CD4-positive, alpha-beta T cell treated with Interleukin-15 for 4 hours (primary cell): ENCODE measurements around the gene XPO5.
"Not testable (repeated sequence)": the region's sequence is repeated elsewhere in the genome, so short reads cannot be mapped to it uniquely, and the experiment has no call there.

Experiments used
- DNase-seq: peaks from one replicate; pipeline ENCODE4 v3.0.0-alpha.2; 2020; ENCODE audit warnings: low spot score

XPO5 gene

DNA sequence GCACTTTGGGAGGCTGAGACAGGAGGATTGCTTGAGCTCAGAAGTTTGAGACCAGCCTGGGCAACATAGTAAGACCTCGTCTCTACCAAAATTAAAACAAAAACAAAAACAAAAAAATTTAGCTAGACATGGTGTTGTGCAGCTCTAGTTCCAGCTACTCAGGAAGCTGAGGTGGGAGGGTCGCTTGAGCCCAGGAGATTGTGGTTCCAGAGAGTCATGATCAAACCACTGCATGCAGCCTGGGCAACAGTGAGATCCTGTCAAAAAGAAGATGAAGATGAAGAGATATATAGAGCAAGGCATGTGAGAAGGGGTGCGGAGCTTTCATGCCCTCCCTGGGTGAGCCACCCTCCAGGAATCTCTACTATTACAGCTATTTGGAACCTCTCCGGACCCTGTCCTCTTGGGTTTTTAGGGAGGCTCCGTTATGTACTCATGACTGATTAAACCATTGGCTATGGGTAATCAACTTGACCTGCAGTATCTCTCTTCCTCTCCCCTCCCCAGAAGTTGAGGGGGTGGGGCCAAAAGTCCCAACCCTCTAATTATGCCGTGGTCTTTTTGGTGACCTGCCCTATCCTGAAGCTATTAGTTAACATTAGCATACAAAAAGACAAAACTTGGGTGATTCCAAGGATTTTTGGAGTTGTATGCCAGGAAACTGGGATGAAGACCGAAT, 9.2 kb upstream of the XPO5 start:
- peak; percentile 52 for DNase-seq

DNA sequence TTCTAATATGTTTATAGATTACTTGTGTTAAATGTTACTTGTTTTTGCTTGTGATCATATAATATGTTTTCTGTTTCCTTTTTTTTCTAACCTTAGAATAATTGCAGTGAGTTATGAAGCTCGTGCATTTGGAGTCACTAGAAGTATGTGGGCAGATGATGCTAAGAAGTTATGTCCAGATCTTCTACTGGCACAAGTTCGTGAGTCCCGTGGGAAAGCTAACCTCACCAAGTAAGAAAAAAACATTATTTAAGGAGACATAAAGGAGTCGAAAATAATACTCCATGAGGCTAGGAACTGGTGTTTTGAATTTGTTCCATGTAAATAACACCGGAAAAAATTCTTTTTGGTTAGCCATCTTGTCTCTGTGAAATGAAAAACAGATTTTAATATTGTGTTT, 7.1 kb upstream of the XPO5 start:
- DNase-seq = no peak

DNA sequence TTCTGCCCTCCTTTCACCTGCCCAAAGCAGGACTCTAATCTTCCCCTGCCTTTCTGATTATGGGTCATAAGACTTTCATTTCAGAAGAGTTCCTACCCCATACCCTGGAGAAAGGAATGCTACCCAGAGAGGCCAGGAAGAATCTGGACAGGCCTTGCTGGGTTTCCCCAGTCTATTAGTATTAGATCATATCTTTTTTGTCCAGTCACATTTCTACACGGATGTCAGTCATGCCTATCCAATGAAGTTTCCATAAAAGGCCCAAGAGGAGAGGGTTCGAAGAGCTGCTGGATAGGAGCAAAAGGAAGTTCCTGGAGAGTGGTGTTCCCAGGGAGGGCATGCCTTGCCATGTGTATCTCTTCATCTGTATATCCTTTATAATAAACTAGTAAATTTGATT, 3.3 kb upstream of the XPO5 start:
- no peak for DNase-seq

DNA sequence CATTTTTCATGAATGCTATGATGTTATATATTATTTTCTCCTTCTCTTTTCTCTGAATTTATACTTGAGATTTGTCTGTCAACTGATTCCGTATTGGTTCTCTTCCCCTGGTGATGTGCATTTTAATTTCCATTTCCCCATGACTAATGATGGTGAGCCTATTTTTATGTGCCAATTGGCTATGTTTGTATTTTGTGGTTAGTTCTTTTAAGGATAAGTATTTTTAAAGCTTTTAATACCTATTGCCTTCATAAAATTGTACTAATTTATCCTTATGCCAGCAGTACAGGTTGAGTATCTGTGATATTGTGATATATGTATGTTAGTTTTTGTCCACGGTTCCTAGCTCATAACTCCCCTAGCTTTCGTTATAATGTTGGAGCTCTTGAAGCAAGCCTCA, 2.9 kb upstream of the XPO5 start:
- no peak for DNase-seq

DNA sequence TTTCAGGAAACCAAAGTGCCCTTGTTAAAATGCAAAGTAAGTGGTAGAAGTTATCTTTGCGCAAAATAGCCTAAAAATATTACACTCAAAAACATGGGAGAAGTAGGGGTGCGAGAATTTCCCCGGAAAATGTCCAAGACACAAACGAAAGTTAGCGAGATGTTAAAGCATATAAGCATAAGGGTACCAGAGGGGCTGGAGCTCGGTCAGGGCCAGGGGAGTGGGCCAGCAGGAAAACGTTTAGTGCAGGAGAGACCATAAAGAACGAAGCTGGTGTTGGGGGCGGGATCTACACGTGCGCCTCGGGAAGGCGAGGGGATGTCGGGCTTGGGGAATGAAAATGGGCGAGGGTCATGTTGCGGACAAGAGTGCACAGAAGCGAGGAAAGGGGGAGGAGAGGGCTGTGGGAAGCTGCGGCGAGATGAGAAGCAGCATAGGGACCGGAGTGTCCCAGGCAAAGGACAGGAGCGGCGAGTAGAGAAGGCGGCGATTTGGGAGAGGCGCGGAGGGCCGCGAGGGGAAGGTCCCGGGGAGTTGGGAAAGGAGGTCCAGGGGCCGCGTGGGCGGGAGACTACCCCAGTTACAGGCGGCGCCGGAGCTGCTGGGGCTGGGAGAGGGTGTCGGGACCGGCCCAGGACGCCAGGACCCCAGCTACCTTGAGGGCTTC, 600 bp downstream of the XPO5 start:
- DNase-seq = no peak

DNA sequence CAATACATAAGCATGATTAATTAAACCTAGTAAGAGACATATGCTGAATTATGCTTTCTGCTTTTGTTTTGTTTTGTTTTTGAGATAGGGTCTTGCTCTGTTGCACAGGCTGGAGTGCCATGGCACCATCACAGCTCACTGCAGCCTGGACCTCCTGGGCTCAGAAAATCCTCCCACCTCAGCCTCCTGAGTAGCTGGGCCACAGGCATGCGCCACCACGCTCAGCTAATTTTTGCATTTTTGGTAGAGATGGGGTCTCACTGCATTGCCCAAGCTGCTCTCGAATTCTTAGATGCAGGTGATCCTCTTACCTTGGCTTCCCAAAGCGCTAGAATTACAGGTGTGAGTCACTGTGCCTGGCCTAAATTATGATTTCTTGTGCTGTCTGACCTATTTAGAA, 3.8 kb downstream of the XPO5 start:
- no peak for DNase-seq

DNA sequence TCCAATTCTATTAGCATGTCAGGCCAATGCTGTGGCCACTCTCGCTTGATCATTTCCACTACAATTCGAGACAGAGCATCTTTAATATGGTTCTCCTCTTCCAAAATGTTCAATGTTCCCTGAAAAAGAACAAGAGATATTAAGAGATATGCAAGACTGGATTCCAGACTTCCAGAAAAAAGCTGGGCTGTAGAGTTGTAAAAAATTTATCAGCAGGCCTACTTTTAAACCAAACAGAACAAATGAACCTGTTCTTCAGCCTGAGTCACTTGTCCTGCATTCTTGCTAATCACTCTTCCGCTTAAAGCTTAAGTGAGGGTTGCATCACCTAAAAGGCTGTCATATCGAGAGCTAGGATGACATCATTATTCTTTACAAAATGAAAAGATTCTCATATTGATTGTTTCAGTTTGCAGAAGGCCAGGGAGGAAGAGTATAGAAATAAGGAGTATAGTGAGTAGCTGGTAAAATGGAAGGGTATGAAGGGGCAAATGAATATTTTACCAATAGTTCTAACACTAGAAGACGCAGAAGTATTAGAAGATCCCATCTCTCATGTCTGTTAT, 4.9 kb downstream of the XPO5 start:
- no peak for DNase-seq

DNA sequence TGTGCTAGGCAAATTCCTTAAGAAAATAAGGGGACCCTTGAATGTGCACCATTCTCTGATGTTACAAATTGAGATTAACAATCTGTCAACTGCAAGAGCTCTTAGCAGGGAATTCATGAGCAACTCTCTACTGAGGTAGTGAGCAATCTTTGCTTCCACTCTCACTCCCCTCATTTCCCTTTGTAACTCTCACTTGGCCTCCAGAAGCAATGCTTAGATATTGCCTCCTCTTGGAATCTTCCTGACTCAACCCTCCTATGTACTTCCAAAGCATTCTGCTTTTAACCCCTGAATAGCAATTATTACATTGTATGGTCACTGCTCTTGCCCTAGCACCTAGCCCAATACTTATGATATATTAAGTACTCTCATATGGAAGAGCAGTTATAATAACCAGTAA, 16.5 kb downstream of the XPO5 start:
- no peak for DNase-seq

DNA sequence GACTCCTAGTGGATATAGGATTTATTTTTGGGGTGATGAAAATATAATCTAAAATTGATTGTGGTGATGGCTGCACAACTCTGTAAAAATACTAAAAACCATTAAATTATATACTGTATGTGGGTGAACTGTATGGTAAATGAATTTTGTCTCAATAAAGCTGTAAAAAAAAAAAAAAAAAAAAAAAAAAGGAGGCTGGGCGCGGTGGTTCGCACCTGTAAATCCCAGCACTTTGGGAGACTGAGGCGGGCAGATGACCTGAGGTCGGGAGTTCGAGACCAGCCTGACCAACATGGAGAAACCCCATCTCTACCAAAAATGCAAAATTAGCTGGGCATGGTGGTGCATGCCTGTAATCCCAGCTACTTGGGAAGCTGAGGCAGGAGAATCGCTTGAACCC, 18.2 kb downstream of the XPO5 start:
- not testable (repeated sequence) for DNase-seq

DNA sequence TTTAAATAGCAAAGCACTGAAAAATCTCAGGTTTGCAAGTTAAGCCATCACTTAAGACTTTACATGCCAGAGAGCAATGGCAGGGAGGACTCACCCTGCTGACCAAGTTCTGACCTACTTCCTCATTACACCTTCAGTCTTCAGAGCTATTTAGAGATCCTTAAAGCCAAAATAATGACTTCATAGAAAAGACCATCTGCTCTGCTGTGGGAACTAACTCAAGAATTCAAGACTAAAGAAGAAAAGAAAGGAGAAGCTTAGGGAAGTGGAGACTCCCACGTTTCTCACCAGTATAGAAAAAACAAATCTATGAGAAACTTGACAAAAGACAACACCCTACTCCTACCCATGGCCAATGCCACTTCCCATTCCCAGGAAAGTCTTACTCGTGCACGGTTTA, 28.6 kb downstream of the XPO5 start:
- no peak for DNase-seq

DNA sequence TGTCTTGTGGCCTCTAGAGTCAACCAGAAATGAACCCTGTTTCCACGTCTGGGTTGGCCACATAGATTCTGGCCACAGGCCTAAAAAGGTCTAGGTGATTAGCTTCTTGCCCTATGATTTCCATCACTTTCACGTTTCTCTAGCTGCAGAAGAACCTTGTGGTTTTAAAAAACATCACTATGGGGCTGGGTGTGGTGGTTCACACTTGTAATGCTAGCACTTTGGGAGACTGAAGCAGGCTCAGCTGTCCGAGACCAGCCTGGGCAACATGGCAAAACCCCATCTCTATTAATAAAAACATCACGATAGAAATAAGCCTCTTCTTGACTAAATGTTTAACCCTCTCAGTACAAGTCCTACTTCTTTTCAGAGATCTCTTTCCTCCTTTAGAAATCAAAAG, 31.4 kb downstream of the XPO5 start:
- DNase-seq = no peak

DNA sequence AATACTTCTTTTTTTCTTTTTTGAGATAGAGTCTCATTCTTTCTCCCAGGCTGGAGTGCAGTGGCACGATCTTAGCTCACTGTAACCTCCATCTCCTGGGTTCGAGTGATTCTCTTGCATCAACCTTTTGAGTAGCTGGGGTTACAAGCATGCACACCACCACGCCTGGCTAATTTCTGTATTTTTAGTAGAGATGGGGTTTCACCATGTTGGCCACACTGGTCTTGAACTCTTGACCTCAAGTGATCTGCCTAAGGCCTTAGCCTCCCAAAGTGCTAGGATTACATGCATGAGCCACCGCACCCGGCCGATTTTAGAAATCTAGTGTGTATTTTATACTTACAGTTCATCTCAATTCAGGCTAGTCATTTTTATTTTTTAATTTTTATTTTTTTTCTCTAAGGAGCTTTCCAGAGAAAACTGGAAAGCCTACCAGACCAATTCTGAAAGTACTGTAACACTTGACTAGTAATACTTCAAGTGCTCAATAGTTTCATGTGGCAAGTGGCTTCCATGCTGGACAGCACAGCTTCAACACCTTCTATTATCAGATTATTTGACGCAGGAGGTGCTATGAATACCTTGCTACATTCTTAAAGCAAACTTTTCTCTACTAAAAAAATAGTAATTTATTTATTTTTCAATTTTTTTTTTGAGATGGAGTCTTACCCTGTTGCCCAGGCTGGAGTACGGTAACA, 33.9 kb downstream of the XPO5 start:
- no peak for DNase-seq

DNA sequence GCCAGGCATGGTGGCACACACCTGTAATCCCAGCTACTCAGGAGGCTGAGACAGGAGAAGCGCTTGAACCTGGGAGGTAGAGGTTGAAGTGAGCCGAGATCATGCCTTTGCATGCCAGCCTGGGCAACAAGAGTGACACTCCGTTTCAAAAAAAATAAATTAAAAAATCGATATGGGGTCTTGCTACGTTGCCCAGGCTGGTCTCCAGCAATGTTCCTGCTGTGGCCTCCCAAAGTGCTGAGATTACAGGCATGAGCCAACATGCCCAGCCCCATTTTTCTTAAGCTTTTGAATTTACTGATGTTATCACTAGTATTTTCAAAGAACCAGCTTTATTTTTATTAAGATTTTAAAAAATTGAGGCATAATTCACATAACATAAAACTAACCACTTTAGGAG, 35.3 kb downstream of the XPO5 start:
- no peak for DNase-seq

DNA sequence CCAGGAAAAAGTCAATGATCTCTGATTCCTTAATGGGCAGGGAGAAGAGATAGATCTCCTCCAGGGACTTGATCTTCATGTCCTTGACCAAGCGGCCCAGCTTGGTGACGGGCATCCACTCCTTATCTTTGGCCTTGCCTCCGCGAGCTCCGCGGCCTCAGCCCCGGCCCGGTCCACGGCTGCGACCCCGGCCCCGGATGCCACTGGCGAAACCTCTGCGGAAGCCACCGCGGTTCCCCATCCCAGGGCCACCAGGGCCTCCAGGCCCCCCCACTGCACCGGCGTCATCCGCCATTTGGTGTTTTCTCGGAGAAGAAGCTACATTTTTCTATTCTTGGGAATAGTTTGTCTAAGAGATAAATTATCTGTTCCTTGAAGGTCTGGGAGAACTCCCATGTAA, 36.4 kb downstream of the XPO5 start:
- not testable (repeated sequence) for DNase-seq

DNA sequence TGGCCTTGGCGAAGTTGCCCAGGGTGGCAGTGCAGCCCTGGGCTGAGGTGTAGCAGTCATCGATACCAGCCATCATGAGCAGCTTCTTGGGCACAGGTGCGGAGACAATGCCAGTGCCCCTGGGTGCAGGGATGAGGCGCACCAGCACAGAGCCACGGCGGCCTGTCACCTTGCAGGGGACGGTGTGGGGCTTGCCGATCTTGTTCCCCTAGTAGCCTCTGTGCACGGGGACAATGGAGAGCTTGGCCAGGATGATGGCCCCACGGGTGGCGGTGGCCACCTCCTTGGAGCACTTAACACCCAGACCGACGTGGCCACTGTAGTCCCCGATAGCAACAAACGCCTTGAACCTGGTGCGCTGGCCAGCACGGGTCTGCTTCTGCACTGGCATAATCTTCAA, 36.9 kb downstream of the XPO5 start:
- DNase-seq = not testable (repeated sequence)

DNA sequence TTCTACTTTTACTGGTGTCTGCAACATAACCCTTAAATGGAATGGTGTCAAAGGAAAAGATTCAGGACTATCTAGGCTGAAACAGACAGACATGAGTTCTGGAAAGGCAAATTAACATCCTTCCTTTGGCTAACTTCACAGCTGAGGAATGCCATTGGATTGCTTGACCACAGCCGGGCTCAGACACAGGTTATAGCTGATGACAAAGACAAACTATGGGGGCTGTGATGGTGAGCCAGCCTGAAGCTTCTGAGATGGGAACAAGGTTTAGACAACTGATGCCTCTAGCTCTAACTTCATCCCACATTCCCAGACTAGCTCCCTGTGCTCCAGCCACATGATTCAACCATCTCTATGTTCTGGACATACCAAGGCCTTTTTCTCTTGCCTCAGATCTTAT, 43.6 kb downstream of the XPO5 start:
- DNase-seq = no peak

DNA sequence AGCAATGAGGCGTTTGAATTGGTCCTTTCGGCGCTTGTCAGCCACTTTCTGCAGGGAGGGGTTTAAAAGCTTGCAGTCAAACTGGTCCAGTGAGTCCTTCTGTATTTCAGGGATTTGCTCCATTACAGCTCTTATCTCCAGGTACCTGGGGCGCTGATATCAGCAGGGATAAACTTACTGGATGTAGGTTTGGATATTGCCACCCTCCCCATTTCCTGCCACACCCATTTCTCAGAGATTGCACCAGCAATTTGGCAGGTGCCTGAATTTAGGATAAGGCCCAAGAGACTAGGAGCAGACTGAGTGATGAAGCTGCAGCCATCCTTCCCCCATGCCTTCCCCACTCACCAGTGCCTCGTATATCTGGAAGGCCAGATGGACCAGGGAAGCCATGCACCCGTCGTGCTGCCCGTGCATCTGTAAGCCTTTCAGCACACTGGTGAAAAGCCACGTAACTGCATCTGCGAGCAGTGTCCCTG, 51.3 kb downstream of the XPO5 start:
- DNase-seq = no peak

DNA sequence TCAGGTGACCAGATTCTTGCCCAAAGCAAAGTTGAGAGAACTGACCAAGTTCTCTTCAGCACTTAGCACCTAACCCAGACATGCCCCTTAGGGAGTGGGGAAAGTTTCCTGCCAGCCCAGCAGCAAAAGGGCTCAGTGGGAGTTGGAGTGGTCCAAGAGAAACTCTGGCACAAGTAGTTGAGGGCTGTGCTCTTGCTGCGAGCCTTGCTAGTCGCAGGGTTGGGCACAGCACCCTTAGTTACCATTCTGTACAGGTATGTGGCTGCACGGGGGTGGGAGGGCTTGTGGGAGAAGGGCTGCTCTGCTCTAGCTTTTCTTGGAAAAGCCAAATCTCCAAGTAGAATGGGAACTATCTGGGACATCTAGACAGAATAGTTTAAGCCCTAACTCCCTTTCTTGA, 52.6 kb downstream of the XPO5 start:
- no peak for DNase-seq

DNA sequence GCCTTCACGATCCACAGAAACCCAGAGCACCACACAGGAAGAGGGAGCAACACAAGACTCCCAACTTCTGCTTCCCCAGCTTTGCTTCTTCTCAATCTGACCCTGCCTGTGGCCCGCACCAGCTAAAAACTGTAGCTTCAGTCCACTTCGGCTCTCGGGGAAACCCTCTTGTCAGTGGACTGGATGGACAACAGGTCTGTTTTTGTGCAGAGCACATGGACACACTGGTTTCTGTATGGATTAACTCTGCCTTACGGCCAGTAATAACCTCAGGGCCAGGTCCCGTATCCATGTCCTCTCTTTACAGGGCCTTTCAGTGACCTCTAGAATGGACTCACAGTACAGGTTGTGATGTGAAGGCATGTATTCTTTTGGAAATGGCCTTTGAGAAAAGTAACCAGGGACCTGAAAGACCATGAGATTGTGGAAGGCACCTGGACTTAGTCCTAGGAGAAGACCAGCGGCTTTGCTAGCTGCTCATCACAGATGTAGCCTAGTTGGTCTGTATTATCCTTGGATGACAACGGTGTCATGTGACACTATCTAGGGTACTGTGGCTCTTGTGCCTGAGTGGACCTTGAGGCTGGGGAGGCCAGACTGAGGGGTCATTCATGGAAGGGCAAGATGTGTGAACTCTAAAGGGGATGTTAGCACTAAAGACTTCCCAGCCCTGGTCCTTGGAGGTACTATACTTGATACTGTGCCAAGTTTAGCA, 53.1 kb downstream of the XPO5 start:
- DNase-seq = no peak

DNA sequence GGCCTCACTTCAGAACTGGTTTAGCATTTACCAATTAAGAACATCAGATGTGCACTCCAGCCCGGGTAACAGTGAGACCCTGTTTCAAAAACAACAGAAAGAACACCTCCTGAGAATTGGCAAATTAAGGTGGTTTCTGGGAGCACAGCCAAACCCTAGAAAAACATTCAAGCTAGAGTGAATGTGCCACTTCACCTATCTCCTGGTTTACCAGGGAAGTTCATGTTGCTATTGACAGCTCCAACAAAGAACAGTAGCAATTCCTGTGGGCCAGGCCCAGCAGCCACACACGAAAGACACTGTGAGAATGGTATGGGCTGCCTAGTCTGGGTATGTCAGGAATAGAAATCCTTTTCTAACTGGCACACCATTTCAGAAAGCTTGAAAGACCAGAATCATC, 54.0 kb downstream of the XPO5 start:
- no peak for DNase-seq

DNA sequence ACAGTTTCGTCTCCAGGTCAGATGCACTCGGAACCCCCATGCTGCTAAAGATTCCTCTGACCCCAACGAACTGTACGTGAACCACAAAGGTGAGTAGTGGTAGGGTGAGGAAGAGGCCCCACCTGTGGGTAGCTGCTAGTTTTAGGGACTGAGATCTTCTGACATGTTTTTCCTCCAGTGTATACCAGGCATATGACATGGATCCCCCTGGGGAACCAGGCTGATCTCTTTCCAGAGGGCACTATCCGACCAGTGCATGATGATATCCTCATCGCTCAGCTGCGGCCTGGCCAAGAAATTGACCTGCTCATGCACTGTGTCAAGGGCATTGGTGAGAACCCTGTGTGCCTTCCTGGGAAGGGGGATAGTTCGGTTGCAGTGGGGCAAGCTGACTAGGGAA, 55.7 kb downstream of the XPO5 start:
- no peak for DNase-seq
